KMS-11 (cell line): ENCODE results near the gene MYBPC3.

Experiments used
- H2AFZ ChIP-seq: fragments of 200-600 bp; sonication (generic); 2 replicates; pipeline ENCODE4 v1.6.1; 2016; ENCODE audit warnings: antibody characterized with exemption, mixed run types, low read depth
- H3K27ac ChIP-seq: fragments of 200-600 bp; sonication (generic); 2 replicates; pipeline ENCODE4 v1.6.1; 2016; ENCODE audit warnings: mild to moderate bottlenecking, mixed run types
- H3K27me3 ChIP-seq: fragments of 200-600 bp; sonication (generic); 2 replicates; pipeline ENCODE4 v1.6.1; 2017; ENCODE audit warnings: mild to moderate bottlenecking, low read depth, mixed run types, moderate library complexity; ENCODE audit not compliant: insufficient read depth
- H3K36me3 ChIP-seq: fragments of 200-600 bp; sonication (generic); 2 replicates; pipeline ENCODE4 v1.6.1; 2017; ENCODE audit warnings: mild to moderate bottlenecking, mixed run types; ENCODE audit not compliant: insufficient read depth
- H3K4me1 ChIP-seq: fragments of 200-600 bp; sonication (generic); 2 replicates; pipeline ENCODE4 v1.6.1; 2016; ENCODE audit warnings: mild to moderate bottlenecking, low read depth, mixed run types; ENCODE audit not compliant: poor library complexity, severe bottlenecking
- H3K4me2 ChIP-seq: fragments of 200-600 bp; sonication (generic); 2 replicates; pipeline ENCODE4 v1.7.0; 2016; ENCODE audit warnings: mild to moderate bottlenecking, mixed run types
- H3K4me3 ChIP-seq: fragments of 200-600 bp; sonication (generic); IDR thresholded peaks from 2 replicates; pipeline ENCODE4 v1.6.1; 2017; ENCODE audit warnings: low read depth, low read length, mixed read lengths; ENCODE audit not compliant: insufficient read depth
- H3K79me2 ChIP-seq: fragments of 200-600 bp; sonication (generic); 2 replicates; pipeline ENCODE4 v1.6.1; 2016; ENCODE audit warnings: low read depth, mixed run types; ENCODE audit not compliant: insufficient read depth
- H3K9ac ChIP-seq: fragments of 200-600 bp; sonication (generic); 2 replicates; pipeline ENCODE4 v1.6.1; 2016; ENCODE audit warnings: mild to moderate bottlenecking, mixed run types
- H4K20me1 ChIP-seq: fragments of 200-600 bp; sonication (generic); 2 replicates; pipeline ENCODE4 v1.6.1; 2016; ENCODE audit warnings: mild to moderate bottlenecking, mixed run types; ENCODE audit not compliant: insufficient read depth
- TF ChIP-seq, protein P1 (sequence below): fragments of 200-600 bp; sonication (generic); conservative IDR thresholded peaks from 2 replicates; pipeline ENCODE4 v1.6.1; 2017; ENCODE audit warnings: low read depth, mild to moderate bottlenecking, antibody characterized with exemption, low read length, moderate library complexity, mixed read lengths

The MYBPC3 gene

DNA sequence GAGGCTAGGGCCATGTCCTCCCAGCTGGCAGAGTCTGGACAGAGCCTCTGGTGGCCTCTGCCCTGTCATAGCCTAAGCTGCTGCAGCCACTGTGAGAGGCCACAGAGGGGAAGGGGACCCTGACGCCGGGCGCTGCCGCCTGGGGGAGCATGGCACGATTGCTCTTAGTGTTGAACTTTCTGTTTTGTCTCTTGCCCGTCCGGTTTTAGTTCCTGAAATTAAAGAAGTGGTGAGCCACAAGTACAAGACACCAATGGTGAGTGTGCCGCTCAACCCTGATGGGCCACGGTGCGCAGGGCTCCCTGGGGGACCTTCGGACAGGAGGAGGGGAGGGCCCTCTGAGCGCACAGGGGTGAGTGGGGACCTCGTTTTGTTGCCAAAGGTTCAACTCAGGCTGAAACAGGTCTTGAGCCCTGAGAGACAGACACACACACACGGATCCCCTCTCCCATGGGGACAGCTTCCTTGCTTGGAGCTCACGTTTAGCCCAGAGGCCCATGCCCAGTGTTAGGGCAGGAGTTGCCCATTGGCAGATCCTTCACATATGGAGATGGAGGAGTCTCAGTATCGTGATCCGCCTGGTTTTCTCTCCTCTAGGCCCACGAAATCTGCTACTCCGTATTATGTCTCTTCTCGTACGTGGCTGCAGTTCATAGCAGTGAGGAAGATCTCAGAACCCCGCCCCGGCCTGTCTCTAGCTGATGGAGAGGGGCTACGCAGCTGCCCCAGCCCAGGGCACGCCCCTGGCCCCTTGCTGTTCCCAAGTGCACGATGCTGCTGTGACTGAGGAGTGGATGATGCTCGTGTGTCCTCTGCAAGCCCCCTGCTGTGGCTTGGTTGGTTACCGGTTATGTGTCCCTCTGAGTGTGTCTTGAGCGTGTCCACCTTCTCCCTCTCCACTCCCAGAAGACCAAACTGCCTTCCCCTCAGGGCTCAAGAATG is 23.8 kb downstream of the MYBPC3 start:
- H3K36me3 ChIP-seq = no peaks in the 10 kb centered on the region
- no peaks in the 10 kb centered on the region for H3K27me3 ChIP-seq
- no peaks in the 10 kb centered on the region for H4K20me1 ChIP-seq
- no peak overlapping the region for H3K27ac ChIP-seq
- H3K4me2 ChIP-seq = no peak overlapping the region
- no peak overlapping the region for H2AFZ ChIP-seq
- no peak overlapping the region for H3K4me3 ChIP-seq
- peaks cover 19% of the 10 kb centered on the region for H3K4me1 ChIP-seq
- H3K79me2 ChIP-seq = no peaks in the 10 kb centered on the region
- TF ChIP-seq, protein P1, sequence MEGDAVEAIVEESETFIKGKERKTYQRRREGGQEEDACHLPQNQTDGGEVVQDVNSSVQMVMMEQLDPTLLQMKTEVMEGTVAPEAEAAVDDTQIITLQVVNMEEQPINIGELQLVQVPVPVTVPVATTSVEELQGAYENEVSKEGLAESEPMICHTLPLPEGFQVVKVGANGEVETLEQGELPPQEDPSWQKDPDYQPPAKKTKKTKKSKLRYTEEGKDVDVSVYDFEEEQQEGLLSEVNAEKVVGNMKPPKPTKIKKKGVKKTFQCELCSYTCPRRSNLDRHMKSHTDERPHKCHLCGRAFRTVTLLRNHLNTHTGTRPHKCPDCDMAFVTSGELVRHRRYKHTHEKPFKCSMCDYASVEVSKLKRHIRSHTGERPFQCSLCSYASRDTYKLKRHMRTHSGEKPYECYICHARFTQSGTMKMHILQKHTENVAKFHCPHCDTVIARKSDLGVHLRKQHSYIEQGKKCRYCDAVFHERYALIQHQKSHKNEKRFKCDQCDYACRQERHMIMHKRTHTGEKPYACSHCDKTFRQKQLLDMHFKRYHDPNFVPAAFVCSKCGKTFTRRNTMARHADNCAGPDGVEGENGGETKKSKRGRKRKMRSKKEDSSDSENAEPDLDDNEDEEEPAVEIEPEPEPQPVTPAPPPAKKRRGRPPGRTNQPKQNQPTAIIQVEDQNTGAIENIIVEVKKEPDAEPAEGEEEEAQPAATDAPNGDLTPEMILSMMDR = no peak
- H3K9ac ChIP-seq = no peak overlapping the region

DNA sequence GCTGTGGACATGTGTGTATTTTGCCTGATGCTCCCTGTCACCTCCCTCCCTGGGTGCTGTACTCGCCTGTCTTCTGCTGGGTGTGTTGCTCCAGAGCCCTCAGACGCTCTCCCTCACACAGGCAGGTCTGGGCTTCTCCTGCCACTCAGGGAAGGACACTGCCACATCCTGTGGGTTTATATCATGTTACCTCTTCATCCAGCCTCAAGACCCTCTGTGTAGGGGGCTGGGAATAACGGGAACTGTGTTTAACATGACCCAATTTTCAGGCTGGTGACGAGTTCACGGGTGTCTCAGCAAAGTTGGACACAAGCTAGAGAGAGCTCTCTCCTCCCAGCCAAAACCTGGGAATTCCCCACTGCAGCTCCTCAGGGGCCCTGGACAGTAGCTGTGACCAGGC is 24.6 kb downstream of the MYBPC3 start:
- Histone ChIP-seq H3K27ac (no peak overlapping the region), H3K79me2 (no peaks in the 10 kb centered on the region), H3K4me2 (no peak overlapping the region), H3K36me3 (no peaks in the 10 kb centered on the region), H3K4me1 (peaks cover 19% of the 10 kb centered on the region), H4K20me1 (no peaks in the 10 kb centered on the region), H2AFZ (no peak overlapping the region), H3K9ac (no peak overlapping the region), H3K27me3 (no peaks in the 10 kb centered on the region), H3K4me3 (no peak overlapping the region)
- TF ChIP-seq, protein P1 = no peak

DNA sequence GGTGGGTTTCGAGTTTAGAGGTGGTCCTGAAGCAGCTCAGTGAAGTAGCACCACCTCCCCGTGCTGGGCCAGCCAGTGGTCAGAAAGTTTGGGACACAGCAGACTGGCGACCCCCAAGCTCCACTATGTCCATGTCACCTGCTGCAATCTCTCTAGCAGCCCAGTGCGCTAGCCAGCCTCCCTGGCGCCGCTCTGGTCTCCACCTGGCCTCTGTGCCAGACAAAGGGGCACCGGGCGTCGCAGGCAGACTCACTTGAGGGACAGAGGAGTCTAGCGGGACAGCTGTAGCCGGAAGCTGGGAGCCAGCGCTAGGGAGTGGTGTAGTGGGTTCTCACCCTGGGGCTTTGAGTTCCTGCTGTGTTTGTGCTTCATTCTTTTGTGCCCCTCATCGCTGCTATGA is 25.5 kb downstream of the MYBPC3 start:
- no peaks in the 10 kb centered on the region for H3K27me3 ChIP-seq
- H3K4me1 ChIP-seq = peaks cover 19% of the 10 kb centered on the region
- H2AFZ ChIP-seq = no peak overlapping the region
- no peaks in the 10 kb centered on the region for H3K79me2 ChIP-seq
- H3K27ac ChIP-seq = no peak overlapping the region
- H3K36me3 ChIP-seq = no peaks in the 10 kb centered on the region
- H3K4me2 ChIP-seq = no peak overlapping the region
- no peak overlapping the region for H3K9ac ChIP-seq
- no peaks in the 10 kb centered on the region for H4K20me1 ChIP-seq
- TF ChIP-seq, protein P1 = no peak
- no peak overlapping the region for H3K4me3 ChIP-seq

DNA sequence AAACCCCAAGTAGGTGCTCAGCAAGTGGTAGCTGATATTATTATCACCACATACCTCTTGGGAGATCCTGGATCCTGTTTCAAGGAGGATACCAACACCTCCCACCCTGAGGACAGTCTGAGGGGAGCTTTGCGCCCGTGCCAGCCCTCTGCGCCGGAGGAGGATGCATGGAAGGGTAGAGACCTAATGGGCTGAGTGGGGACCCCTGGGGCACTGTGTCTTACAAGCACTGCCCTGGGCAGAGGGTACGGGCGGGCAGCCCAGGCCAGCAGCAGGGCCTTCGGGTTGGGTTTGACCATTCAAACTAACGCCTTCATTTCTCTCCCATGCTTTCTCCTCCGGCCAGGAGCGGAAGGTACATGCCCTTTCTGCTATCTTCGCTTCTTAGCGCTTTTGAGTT is 26.3 kb downstream of the MYBPC3 start:
- Histone ChIP-seq H4K20me1 (no peaks in the 10 kb centered on the region), H2AFZ (no peak overlapping the region), H3K27ac (peak overlapping the region; percentile 24; the same call in 1 of the 2 replicates), H3K4me3 (no peak overlapping the region), H3K27me3 (no peaks in the 10 kb centered on the region), H3K79me2 (no peaks in the 10 kb centered on the region), H3K9ac (no peak overlapping the region; the same call in 1 of the 2 replicates), H3K4me1 (peaks cover 19% of the 10 kb centered on the region), H3K36me3 (no peaks in the 10 kb centered on the region), H3K4me2 (peak overlapping the region; percentile 37; the same call in 1 of the 2 replicates)
- TF ChIP-seq, protein P1 = no peak
